Right lobe of liver (tissue), 6 donors: Measurements from ENCODE around the gene COX7A1. TPM values are rescaled to one million over a fixed set of nuclear protein-coding genes. Genes with fewer than 3 reads are reported as not detected.

Source experiments
- ATAC-seq, 4 donors: fragments of 200-7000 bp; cut with Tn5 transposase; one replicate each; pipeline ENCODE4 v1.9.1; 2020; ENCODE audit warnings: mild to moderate bottlenecking in 4 of 4, moderate library complexity in 4 of 4
- DNase-seq, 3 donors: peaks; one replicate each; pipeline ENCODE4 v3.0.0-alpha.2; 2020
- H3K27ac ChIP-seq, 3 donors: fragments of 200-600 bp; one replicate each; pipeline ENCODE4 v1.8.0; 2022
- H3K27me3 ChIP-seq, 2 donors: fragments of 200-600 bp; one replicate each; pipeline ENCODE4 v1.8.0; 2022
- H3K36me3 ChIP-seq, 4 donors: fragments of 200-600 bp; sonication (generic) in 1 of 4; one replicate each; pipeline versions ENCODE4 v1.5.1 to v1.8.0; 2017 to 2022; ENCODE audit warnings: control low read depth in 1 of 4
- H3K4me1 ChIP-seq, 4 donors: fragments of 200-600 bp; sonication (generic) in 1 of 4; one replicate each; pipeline versions ENCODE4 v1.5.1 to v1.8.0; 2017 to 2022; ENCODE audit warnings: control low read depth in 1 of 4
- H3K4me3 ChIP-seq, 3 donors: fragments of 200-600 bp; one replicate each; pipeline ENCODE4 v1.8.0; 2022
- H3K9me3 ChIP-seq, 4 donors: fragments of 200-600 bp; sonication (generic) in 1 of 4; one replicate each; pipeline versions ENCODE4 v1.5.1 to v1.8.0; 2017 to 2022; ENCODE audit warnings: control low read depth in 1 of 4
- POLR2A ChIP-seq: fragments of 450-650 bp; IDR thresholded peaks from one replicate; pipeline ENCODE4 v1.6.1; 2017; ENCODE audit warnings: antibody characterized with exemption, mild to moderate bottlenecking
- WGBS: methylation state at CpG from one replicate; pipeline ENCODE4 v1.1.6; 2018; ENCODE audit warnings: low coverage, low lambda C conversion rate; ENCODE audit not compliant: insufficient coverage; ENCODE audit errors: missing lambda C conversion rate; 5-methylcytosine and 5-hydroxymethylcytosine counted together
- intact Hi-C, 2 donors: fragments of 100-400 bp; cut with DNase I; formaldehyde crosslinking; loops; one replicate each; pipeline versions ENCODE4 v1.11.2 to v1.14.1; 2022
- total RNA-seq, 6 experiments: library from RNA; depleted of rRNA in 2 of 6; stranded (reverse); fragments of >200 nt in 2 of 6; fragmentation: NEBNext Ultra II Directional in 3 of 6; extraction: Animal tissue kit (Norgen Biotek cat#: 25700) in 3 of 6; gene quantifications; one replicate each; pipeline versions ENCODE4 v1.1.0 to v1.2.4, GENCODE V29; 2016 to 2023
- TF ChIP-seq, protein P1 (sequence below), 4 donors: fragments of 200-600 bp in 3 of 4; fragments of 450-650 bp in 1 of 4; IDR thresholded peaks; one replicate each; pipeline versions ENCODE4 v1.5.1 to v1.8.0; 2016 to 2022; ENCODE audit warnings: antibody characterized with exemption in 4 of 4, mild to moderate bottlenecking in 2 of 4
- donor health status: DM: no; HTN: yes; CAD: no.
- donor health status: DM: no; HTN: no; CAD: no.
- donor health status: DM: no; HTN: no; CAD: no.
- donor health status: DM: no; HTN: yes; CAD: no.
- donor health status: DM: no; HTN: yes; CAD: no.

Gene COX7A1
- total RNA-seq, 6 experiments from 2014 or later: 1.0 to 6.2 (median 3.8) TPM

DNA sequence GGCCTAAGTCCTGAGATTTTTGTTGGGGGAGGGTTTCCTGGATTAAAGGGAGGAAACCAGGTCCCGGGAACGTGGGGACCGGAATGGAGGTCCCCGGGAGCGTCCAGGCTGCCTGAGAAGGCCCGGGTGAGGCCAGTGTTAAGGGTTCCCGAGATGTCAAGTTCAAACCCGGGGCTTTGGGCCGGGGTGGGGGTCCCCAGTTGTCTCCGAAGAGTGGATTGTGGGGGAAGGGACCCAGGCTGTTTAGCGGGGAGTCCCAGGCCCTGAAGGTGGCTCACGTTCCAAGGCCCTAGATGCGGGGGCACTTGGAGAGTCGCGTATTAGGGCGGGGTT lies 262 bp downstream of the COX7A1 start:
- no peaks in the 10 kb centered on the region for H3K4me1 ChIP-seq
- peaks cover 0 to 32% (median 17%) of the 10 kb centered on the region in 4 donors for H3K36me3 ChIP-seq
- TF ChIP-seq POLR2A: no peak
- TF ChIP-seq, protein P1, sequence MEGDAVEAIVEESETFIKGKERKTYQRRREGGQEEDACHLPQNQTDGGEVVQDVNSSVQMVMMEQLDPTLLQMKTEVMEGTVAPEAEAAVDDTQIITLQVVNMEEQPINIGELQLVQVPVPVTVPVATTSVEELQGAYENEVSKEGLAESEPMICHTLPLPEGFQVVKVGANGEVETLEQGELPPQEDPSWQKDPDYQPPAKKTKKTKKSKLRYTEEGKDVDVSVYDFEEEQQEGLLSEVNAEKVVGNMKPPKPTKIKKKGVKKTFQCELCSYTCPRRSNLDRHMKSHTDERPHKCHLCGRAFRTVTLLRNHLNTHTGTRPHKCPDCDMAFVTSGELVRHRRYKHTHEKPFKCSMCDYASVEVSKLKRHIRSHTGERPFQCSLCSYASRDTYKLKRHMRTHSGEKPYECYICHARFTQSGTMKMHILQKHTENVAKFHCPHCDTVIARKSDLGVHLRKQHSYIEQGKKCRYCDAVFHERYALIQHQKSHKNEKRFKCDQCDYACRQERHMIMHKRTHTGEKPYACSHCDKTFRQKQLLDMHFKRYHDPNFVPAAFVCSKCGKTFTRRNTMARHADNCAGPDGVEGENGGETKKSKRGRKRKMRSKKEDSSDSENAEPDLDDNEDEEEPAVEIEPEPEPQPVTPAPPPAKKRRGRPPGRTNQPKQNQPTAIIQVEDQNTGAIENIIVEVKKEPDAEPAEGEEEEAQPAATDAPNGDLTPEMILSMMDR (IDR thresholded peaks at IDR 0.05): no peak
- H3K27ac ChIP-seq: peak overlapping the region; percentile 57 to 73 (median 64)
- WGBS: 100% methylated on average over 1 of the region's 16 CpGs
- H3K4me3 ChIP-seq: peak overlapping the region; percentile 26 to 33 (median 27)
- no peak for DNase-seq
- peak; percentile 9 to 21 (median 17) for ATAC-seq
- intact Hi-C loops: no loop called here
- no peaks in the 10 kb centered on the region for H3K27me3 ChIP-seq
- H3K9me3 ChIP-seq: no peaks in the 10 kb centered on the region

GRCh38 chr19:36151144-36152018 lies 866 bp downstream of the COX7A1 start:
- no peak for TF ChIP-seq POLR2A
- TF ChIP-seq, protein P1 (IDR thresholded peaks at IDR 0.05): no peak
- H3K36me3 ChIP-seq: peaks cover 0 to 38% (median 22%) of the 10 kb centered on the region in 4 donors
- WGBS: 72% methylated on average over 23 of the region's 47 CpGs

DNA sequence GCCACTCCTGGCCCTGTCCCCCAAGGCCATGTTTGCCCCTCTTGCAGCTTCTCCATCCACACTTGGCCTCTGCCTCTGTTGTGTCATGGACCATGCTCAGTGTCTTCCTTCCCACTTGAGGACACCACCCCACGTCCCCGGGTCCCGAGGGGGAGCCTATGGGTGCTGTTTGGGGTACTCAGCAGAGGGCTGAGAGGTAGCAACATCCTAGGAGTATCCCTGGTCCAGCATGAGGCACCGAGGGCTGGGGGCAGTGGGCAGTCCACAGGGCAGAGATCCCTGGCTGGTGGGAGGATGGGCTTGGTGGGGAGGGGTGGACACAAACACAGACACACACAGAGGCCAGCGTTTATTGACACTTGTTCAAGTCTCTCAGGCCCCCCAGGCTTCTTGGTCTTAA lies 1.7 kb downstream of the COX7A1 start:
- no peaks in the 10 kb centered on the region for H3K9me3 ChIP-seq
- no peak overlapping the region for H3K4me3 ChIP-seq
- peaks cover 0 to 46% (median 27%) of the 10 kb centered on the region in 4 donors for H3K36me3 ChIP-seq
- no peaks in the 10 kb centered on the region for H3K4me1 ChIP-seq
- 40% methylated on average over 2 of the region's 5 CpGs for WGBS
- ATAC-seq (peak in 1 of 4 donors; percentile 4), DNase-seq (no peak)
- no peak overlapping the region for H3K27ac ChIP-seq
- TF ChIP-seq, protein P1 (IDR thresholded peaks at IDR 0.05): no peak
- TF ChIP-seq POLR2A: no peak
- intact Hi-C loops: no loop called here
- H3K27me3 ChIP-seq: no peaks in the 10 kb centered on the region

More at GRCh38 chr19:36151144-36152018, 866 bp downstream of the COX7A1 start:
- intact Hi-C loops: no loop called here
- H3K9me3 ChIP-seq: no peaks in the 10 kb centered on the region
- H3K4me1 ChIP-seq: no peaks in the 10 kb centered on the region
- H3K27me3 ChIP-seq: no peaks in the 10 kb centered on the region
- peak; percentile 45 to 56 (median 48) for ATAC-seq
- peak overlapping the region; percentile 57 to 73 (median 64) for H3K27ac ChIP-seq
- peak in 1 of 3 donors; percentile 50 for DNase-seq
- H3K4me3 ChIP-seq: peak overlapping the region in 2 of 3 donors; percentile 26 to 33

GRCh38 chr19:36149673-36150406 lies 2.4 kb downstream of the COX7A1 start:
- Histone ChIP-seq H3K36me3 (peaks cover 0 to 53% (median 28%) of the 10 kb centered on the region in 4 donors), H3K27me3 (no peaks in the 10 kb centered on the region), H3K4me1 (no peaks in the 10 kb centered on the region), H3K9me3 (no peaks in the 10 kb centered on the region), H3K27ac (no peak overlapping the region), H3K4me3 (no peak overlapping the region)
- TF ChIP-seq, protein P1 (IDR thresholded peaks at IDR 0.05): no peak
- no peak for TF ChIP-seq POLR2A
- DNase-seq (no peak), ATAC-seq (no peak)
- 95% methylated on average over 4 of the region's 13 CpGs for WGBS
- intact Hi-C loops: no loop called here
